ENCODE measurements around the gene ATG12.

DNA sequence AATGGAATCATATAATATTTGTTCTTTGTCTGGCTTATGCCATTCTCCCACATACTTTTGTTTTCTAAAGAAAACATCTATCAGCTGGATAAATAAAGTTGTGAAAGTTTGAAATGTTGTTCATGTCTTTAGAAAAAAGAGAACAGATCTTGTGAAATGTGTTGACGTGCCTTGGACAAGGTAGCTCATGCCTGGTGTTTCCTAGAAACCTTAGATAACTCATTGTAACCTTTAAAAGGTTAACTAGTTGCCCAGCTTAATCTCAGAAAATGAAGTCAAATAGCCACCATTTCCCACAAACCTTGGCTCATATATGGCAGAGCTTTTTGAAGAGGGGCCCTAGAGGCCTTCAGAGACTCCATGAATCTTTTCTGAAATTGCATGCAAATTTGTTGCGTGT lies 40.2 kb downstream of the ATG12 start:
- TF ChIP-seq, protein P1, sequence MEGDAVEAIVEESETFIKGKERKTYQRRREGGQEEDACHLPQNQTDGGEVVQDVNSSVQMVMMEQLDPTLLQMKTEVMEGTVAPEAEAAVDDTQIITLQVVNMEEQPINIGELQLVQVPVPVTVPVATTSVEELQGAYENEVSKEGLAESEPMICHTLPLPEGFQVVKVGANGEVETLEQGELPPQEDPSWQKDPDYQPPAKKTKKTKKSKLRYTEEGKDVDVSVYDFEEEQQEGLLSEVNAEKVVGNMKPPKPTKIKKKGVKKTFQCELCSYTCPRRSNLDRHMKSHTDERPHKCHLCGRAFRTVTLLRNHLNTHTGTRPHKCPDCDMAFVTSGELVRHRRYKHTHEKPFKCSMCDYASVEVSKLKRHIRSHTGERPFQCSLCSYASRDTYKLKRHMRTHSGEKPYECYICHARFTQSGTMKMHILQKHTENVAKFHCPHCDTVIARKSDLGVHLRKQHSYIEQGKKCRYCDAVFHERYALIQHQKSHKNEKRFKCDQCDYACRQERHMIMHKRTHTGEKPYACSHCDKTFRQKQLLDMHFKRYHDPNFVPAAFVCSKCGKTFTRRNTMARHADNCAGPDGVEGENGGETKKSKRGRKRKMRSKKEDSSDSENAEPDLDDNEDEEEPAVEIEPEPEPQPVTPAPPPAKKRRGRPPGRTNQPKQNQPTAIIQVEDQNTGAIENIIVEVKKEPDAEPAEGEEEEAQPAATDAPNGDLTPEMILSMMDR (IDR thresholded peaks at IDR 0.05): no peak
- TF ChIP-seq POLR2A (IDR thresholded peaks at IDR 0.05): no peak

Data from uterus (tissue), 2 donors.